SK-N-SH (cell line): ENCODE results near the gene RNF151. TPM values are rescaled to one million over a fixed set of nuclear protein-coding genes. Genes with fewer than 3 reads are reported as not detected.

ENCODE experiments used
- CTCF ChIA-PET: fragments of 300-600, 350-600 bp; formaldehyde crosslinking; extraction: SDS; loops from one replicate; lab custom pipeline; 2021; lab: Yijun Ruan, JAX
- POLR2A ChIA-PET: fragments of 350-600 bp; sonication (Branson Sonifier 250); formaldehyde crosslinking; extraction: SDS; loops from one replicate; lab custom pipeline; 2020; ENCODE audit warnings: antibody characterized with exemption, inconsistent platforms; lab: Yijun Ruan, JAX
- DNase-seq: peaks from one replicate; pipeline ENCODE4 v3.0.0; 2012
- H2AFZ ChIP-seq: fragments of 200-600 bp; sonication (generic); 2 replicates; pipeline ENCODE4 v1.8.1; 2016; ENCODE audit warnings: antibody characterized with exemption, mild to moderate bottlenecking, low read depth
- H3F3A ChIP-seq: fragments of 200-600 bp; sonication (generic); replicated peaks from 2 replicates; pipeline ENCODE3; 2016; ENCODE audit warnings: antibody characterized with exemption, mild to moderate bottlenecking; ENCODE audit not compliant: insufficient read depth
- H3K27ac ChIP-seq, 2 experiments: fragments of 200-500 bp in 1 of 2; fragments of 200-600 bp in 1 of 2; sonication (Bioruptor generic) in 1 of 2; sonication (generic), shearing (Covaris generic) in 1 of 2; 2 replicates each; pipeline versions ENCODE4 v1.5.1 to v1.6.1; 2014 to 2016; ENCODE audit warnings: low read depth in 2 of 2, inconsistent platforms in 1 of 2, low read length in 1 of 2, mild to moderate bottlenecking in 1 of 2, mixed read lengths in 1 of 2
- H3K27me3 ChIP-seq: fragments of 200-600 bp; sonication (generic), shearing (Covaris generic); 2 replicates; pipeline ENCODE4 v1.6.1; 2016; ENCODE audit warnings: mixed run types; ENCODE audit not compliant: insufficient read depth
- H3K36me3 ChIP-seq, 2 experiments: fragments of 200-500 bp in 1 of 2; fragments of 200-600 bp in 1 of 2; sonication (Bioruptor generic) in 1 of 2; sonication (generic) in 1 of 2; replicated peaks in 1 of 2; 2 replicates each; pipeline versions ENCODE3 to v1.5.1; 2014 to 2016; ENCODE audit warnings: low read length in 1 of 2, mild to moderate bottlenecking in 1 of 2; ENCODE audit not compliant: insufficient read depth in 2 of 2, control insufficient read depth in 1 of 2
- H3K4me1 ChIP-seq, 2 experiments: fragments of 200-500 bp in 1 of 2; fragments of 200-600 bp in 1 of 2; sonication (Bioruptor generic) in 1 of 2; sonication (generic), shearing (Covaris generic) in 1 of 2; 2 replicates each; pipeline versions ENCODE4 v1.5.1 to v1.6.1; 2014 to 2016; ENCODE audit warnings: low read depth in 1 of 2, low read length in 1 of 2, mixed run types in 1 of 2; ENCODE audit not compliant: insufficient read depth in 2 of 2, control insufficient read depth in 1 of 2
- H3K4me2 ChIP-seq: fragments of 200-600 bp; sonication (generic), shearing (Covaris generic); 2 replicates; pipeline ENCODE4 v1.6.1; 2017; ENCODE audit warnings: mixed run types
- H3K4me3 ChIP-seq, 2 experiments: fragments of 200-500 bp in 1 of 2; fragments of 200-600 bp in 1 of 2; sonication (Bioruptor generic) in 1 of 2; sonication (generic), shearing (Covaris generic) in 1 of 2; 2 replicates each; pipeline versions ENCODE4 v1.5.1 to v1.8.1; 2014 to 2016; ENCODE audit warnings: low read depth in 2 of 2, inconsistent platforms in 1 of 2, low read length in 1 of 2, mild to moderate bottlenecking in 1 of 2, mixed read lengths in 1 of 2, moderate library complexity in 1 of 2
- H3K79me2 ChIP-seq: fragments of 200-600 bp; sonication (generic); 2 replicates; pipeline ENCODE4 v1.8.1; 2017; ENCODE audit warnings: mild to moderate bottlenecking; ENCODE audit not compliant: insufficient read depth
- H3K9ac ChIP-seq: fragments of 200-600 bp; sonication (generic); 2 replicates; pipeline ENCODE4 v1.6.1; 2017; ENCODE audit warnings: mixed run types
- H3K9me2 ChIP-seq: fragments of 200-600 bp; sonication (generic); 2 replicates; pipeline ENCODE4 v1.6.1; 2017; ENCODE audit warnings: mixed run types
- H3K9me3 ChIP-seq: fragments of 200-600 bp; sonication (generic); 2 replicates; pipeline ENCODE4 v1.6.1; 2017; ENCODE audit warnings: mixed run types, mild to moderate bottlenecking, moderate library complexity
- H4K20me1 ChIP-seq: fragments of 200-600 bp; sonication (generic); 2 replicates; pipeline ENCODE4 v1.6.1; 2017; ENCODE audit warnings: mild to moderate bottlenecking, mixed run types; ENCODE audit not compliant: insufficient read depth
- EP300 ChIP-seq, 2 experiments: IDR thresholded peaks; 2 replicates each; pipeline versions ENCODE4 v1.4.0 to v1.6.1; 2012; ENCODE audit warnings: borderline replicate concordance in 1 of 2, low read depth in 1 of 2, low read length in 1 of 2
- GABPA ChIP-seq: IDR thresholded peaks from 2 replicates; pipeline ENCODE4 v1.4.0; 2012; ENCODE audit warnings: low read depth, mild to moderate bottlenecking
- JUND ChIP-seq: IDR thresholded peaks from 2 replicates; pipeline ENCODE4 v1.4.0; 2012
- MXI1 ChIP-seq: IDR thresholded peaks from 2 replicates; pipeline ENCODE4 v1.6.1; 2012; ENCODE audit warnings: mild to moderate bottlenecking, low read depth, low read length, improper control_type of control experiment
- RAD21 ChIP-seq: IDR thresholded peaks from 2 replicates; pipeline ENCODE4 v1.6.1; 2012; ENCODE audit warnings: mild to moderate bottlenecking, low read length
- RFX5 ChIP-seq: IDR thresholded peaks from 2 replicates; pipeline ENCODE4 v1.6.1; 2012; ENCODE audit warnings: mild to moderate bottlenecking, improper control_type of control experiment, low read length
- SMC3 ChIP-seq: IDR thresholded peaks from 2 replicates; pipeline ENCODE4 v1.6.1; 2012; ENCODE audit warnings: low read depth, low read length, improper control_type of control experiment
- TAF1 ChIP-seq: IDR thresholded peaks from 2 replicates; pipeline ENCODE4 v1.6.1; 2012; ENCODE audit warnings: low read depth, mild to moderate bottlenecking, low read length, moderate library complexity, borderline replicate concordance
- TEAD4 ChIP-seq: IDR thresholded peaks from 2 replicates; pipeline ENCODE4 v1.4.0; 2012; ENCODE audit warnings: mild to moderate bottlenecking, borderline replicate concordance; ENCODE audit not compliant: insufficient read depth
- YY1 ChIP-seq: IDR thresholded peaks from 2 replicates; pipeline ENCODE4 v1.4.0; 2012; ENCODE audit warnings: low read depth, mild to moderate bottlenecking
- WGBS: methylation state at CpG from one replicate; pipeline ENCODE4 v1.1.6; 2017; ENCODE audit warnings: low lambda C conversion rate; 5-methylcytosine and 5-hydroxymethylcytosine counted together
- polyA plus RNA-seq, 3 experiments: library from polyadenylated mRNA; depleted of rRNA; stranded (reverse); fragments of >200 nt; gene quantifications; 2 replicates each; pipeline ENCODE4 v1.2.3, GENCODE V29; 2012
- TF ChIP-seq, protein P1 (sequence below): IDR thresholded peaks from 2 replicates; pipeline ENCODE4 v1.6.1; 2012; ENCODE audit warnings: mild to moderate bottlenecking, low read depth, low read length, moderate library complexity
- TF ChIP-seq, protein P2 (sequence below): IDR thresholded peaks from 2 replicates; pipeline ENCODE4 v1.4.0; 2012; ENCODE audit warnings: low read depth, borderline replicate concordance

Gene RNF151, protein sequence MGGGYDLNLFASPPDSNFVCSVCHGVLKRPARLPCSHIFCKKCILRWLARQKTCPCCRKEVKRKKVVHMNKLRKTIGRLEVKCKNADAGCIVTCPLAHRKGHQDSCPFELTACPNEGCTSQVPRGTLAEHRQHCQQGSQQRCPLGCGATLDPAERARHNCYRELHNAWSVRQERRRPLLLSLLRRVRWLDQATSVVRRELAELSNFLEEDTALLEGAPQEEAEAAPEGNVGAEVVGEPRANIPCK
- 0.07 TPM in 1 of 2 replicates, not detected in the other for polyA plus RNA-seq (2012; rRNA removed)
- polyA plus RNA-seq (2012; cell fraction: cytosol; rRNA removed): not detected in 2 replicates
- 0.23 and 0.88 TPM in 2 replicates for polyA plus RNA-seq (2012; cell fraction: nucleus; rRNA removed)

DNA sequence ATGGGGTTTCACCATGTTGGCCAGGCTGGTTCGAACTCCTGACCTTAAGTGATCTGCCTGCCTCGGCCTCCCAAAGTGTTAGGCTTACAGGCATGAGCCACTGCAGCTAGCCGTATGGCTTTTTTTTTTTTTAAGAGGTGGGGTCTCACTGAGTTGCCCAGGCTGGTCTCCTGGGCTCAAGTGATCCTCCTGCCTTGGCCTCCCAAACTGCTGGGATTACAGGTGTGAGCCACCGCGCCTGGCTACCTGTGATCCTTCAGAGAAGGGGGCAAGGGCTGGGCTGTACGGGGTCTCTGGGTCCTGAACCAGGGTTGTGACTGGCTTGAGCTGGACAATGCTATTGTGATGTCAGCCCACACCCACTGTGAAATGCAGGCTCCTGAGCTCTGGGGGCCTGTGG lies at the start of gene RNF151:
Gene RNF151, plus strand, starts transcription at position 397 of the 400 bp plus-strand sequence. CDS start 26 bp downstream, outside the sequence.
- CTCF ChIA-PET: interaction anchor here (0.9 to 2.8 kb wide), 2 partner anchors 37 to 187 kb away, joined by 4 to 12 read pairs; no protein-coding TSS in a partner anchor
- Histone ChIP-seq H3K4me2 (peak within 1 kb of the TSS; percentile 98), H3K4me3 (peak within 1 kb of the TSS; percentile 86 to 98), H3K9me2 (no peaks in the 10 kb centered on the region), H3K79me2 (peaks cover 58% of the 10 kb centered on the region), H3K27me3 (no peaks in the 10 kb centered on the region), H4K20me1 (peaks cover 28% of the 10 kb centered on the region), H3F3A (peaks cover 27% of the 10 kb centered on the region), H3K9me3 (no peaks in the 10 kb centered on the region), H3K27ac (peak within 1 kb of the TSS in 1 of 2 experiments; percentile 76; a peak in 1 of 4 replicates), H3K4me1 (peaks cover 0 to 31% of the 10 kb centered on the region in 2 experiments; a peak in 1 of 4 replicates), H2AFZ (no peak within 1 kb of the TSS), H3K9ac (peak within 1 kb of the TSS; percentile 92), H3K36me3 (peaks cover 19 to 21% of the 10 kb centered on the region in 2 experiments)
- POLR2A ChIA-PET: interaction anchor here (0.7 kb wide), 1 partner anchor 181 kb away, joined by 3 read pairs; no protein-coding TSS in a partner anchor
- TF ChIP-seq RAD21 (no peak), MXI1 (no peak), EP300 (IDR thresholded peaks at IDR 0.05; ENCODE audit: borderline replicate concordance in 1 of 2, low read depth in 1 of 2, low read length in 1 of 2) (no peak), RFX5 (no peak), YY1 (no peak), SMC3 (no peak), JUND (no peak), GABPA (no peak), TEAD4 (no peak), TAF1 (no peak)
- TF ChIP-seq, protein P1, sequence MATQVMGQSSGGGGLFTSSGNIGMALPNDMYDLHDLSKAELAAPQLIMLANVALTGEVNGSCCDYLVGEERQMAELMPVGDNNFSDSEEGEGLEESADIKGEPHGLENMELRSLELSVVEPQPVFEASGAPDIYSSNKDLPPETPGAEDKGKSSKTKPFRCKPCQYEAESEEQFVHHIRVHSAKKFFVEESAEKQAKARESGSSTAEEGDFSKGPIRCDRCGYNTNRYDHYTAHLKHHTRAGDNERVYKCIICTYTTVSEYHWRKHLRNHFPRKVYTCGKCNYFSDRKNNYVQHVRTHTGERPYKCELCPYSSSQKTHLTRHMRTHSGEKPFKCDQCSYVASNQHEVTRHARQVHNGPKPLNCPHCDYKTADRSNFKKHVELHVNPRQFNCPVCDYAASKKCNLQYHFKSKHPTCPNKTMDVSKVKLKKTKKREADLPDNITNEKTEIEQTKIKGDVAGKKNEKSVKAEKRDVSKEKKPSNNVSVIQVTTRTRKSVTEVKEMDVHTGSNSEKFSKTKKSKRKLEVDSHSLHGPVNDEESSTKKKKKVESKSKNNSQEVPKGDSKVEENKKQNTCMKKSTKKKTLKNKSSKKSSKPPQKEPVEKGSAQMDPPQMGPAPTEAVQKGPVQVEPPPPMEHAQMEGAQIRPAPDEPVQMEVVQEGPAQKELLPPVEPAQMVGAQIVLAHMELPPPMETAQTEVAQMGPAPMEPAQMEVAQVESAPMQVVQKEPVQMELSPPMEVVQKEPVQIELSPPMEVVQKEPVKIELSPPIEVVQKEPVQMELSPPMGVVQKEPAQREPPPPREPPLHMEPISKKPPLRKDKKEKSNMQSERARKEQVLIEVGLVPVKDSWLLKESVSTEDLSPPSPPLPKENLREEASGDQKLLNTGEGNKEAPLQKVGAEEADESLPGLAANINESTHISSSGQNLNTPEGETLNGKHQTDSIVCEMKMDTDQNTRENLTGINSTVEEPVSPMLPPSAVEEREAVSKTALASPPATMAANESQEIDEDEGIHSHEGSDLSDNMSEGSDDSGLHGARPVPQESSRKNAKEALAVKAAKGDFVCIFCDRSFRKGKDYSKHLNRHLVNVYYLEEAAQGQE: no peak
- TF ChIP-seq, protein P2, sequence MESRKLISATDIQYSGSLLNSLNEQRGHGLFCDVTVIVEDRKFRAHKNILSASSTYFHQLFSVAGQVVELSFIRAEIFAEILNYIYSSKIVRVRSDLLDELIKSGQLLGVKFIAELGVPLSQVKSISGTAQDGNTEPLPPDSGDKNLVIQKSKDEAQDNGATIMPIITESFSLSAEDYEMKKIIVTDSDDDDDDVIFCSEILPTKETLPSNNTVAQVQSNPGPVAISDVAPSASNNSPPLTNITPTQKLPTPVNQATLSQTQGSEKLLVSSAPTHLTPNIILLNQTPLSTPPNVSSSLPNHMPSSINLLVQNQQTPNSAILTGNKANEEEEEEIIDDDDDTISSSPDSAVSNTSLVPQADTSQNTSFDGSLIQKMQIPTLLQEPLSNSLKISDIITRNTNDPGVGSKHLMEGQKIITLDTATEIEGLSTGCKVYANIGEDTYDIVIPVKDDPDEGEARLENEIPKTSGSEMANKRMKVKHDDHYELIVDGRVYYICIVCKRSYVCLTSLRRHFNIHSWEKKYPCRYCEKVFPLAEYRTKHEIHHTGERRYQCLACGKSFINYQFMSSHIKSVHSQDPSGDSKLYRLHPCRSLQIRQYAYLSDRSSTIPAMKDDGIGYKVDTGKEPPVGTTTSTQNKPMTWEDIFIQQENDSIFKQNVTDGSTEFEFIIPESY: no peak
- no peak for DNase-seq
- 89% methylated on average over 3 of the region's 6 CpGs for WGBS
